GM12892 (cell line): ENCODE results near the gene CNOT10.

Source experiments
- POLR2A ChIP-seq: IDR thresholded peaks from 2 replicates; pipeline ENCODE4 v1.6.1; 2011; ENCODE audit warnings: low read depth, low read length, control low read depth
- POLR2AphosphoS5 ChIP-seq: IDR thresholded peaks from 2 replicates; pipeline ENCODE4 v1.6.1; 2011; ENCODE audit warnings: low read depth, low read length, control low read depth

DNA sequence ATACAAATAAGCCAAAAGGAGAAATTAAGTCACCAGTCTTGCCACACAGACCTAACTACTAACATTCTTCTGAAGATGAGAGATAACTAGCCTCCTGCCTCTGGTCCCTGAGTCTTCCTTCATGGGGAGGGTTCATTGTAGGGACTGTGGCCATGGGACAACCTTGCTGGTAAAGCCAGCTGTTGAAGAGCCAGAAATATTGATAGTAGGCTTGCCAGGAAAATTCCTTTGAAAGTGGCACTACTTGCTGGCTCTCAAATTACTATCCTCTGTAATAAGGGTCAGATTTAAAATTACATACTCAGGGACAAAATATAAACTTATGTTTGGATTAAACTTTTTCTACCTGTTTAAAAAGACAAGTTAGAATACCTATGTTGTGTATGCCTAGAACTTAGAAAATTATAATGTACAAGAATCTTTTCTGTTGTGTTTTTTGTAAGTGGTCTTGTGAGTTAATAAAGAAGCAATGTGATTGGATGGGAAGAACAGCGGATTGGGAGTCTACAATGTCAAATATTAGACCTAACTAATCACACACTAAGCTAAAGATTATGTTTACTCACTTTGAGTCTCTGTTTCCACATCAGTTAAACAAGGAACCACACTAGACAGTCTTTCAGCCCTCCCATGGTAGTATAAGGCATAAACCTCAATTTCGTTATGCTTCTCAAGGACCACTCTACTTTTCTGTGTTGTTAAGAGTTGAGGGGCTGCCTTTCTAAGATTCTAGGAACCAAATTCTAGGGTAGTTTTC, 72.8 kb downstream of the CNOT10 start:
- no peak for TF ChIP-seq POLR2A
- no peak for TF ChIP-seq POLR2AphosphoS5
